ENCODE results near the gene CASTOR2. TPM values are rescaled to one million over a fixed set of nuclear protein-coding genes. Genes with fewer than 3 reads are reported as not detected.

CASTOR2 gene
- total RNA-seq, 1 donor from 2014 or later = 40.8 TPM

GRCh38 chr7:75010036-75010435, 45.5 kb downstream of the CASTOR2 start:
- no peak overlapping the region for H3K4me3 Mint-ChIP-seq

GRCh38 chr7:75017832-75018231, 53.3 kb downstream of the CASTOR2 start:
- peaks cover 7% of the 10 kb centered on the region for H3K4me1 Mint-ChIP-seq
- H3K27me3 Mint-ChIP-seq (ENCODE audit: low read depth) = no peaks in the 10 kb centered on the region
- no peaks in the 10 kb centered on the region for H3K9me3 Mint-ChIP-seq
- peaks cover 10% of the 10 kb centered on the region for H3K36me3 Mint-ChIP-seq
- no peak for DNase-seq (ENCODE audit: low spot score in 2 of 2, unreplicated experiment in 2 of 2)
- H3K4me3 Mint-ChIP-seq = no peak overlapping the region
- no peak overlapping the region for H3K27ac Mint-ChIP-seq
- no peak for TF ChIP-seq CTCF (IDR thresholded peaks at IDR 0.05; ENCODE audit: unreplicated experiment)

More at GRCh38 chr7:75010036-75010435, 45.5 kb downstream of the CASTOR2 start:
- Mint-ChIP-seq H3K4me1 (peaks cover 5% of the 10 kb centered on the region), H3K27me3 (ENCODE audit: low read depth) (no peaks in the 10 kb centered on the region), H3K9me3 (no peaks in the 10 kb centered on the region), H3K36me3 (peaks cover 21% of the 10 kb centered on the region), H3K27ac (no peak overlapping the region)
- no peak for DNase-seq (ENCODE audit: low spot score in 2 of 2, unreplicated experiment in 2 of 2)
- no peak for TF ChIP-seq CTCF (IDR thresholded peaks at IDR 0.05; ENCODE audit: unreplicated experiment)

- H3K9me3 Mint-ChIP-seq = no peaks in the 10 kb centered on the region
- no peak overlapping the region for H3K4me3 Mint-ChIP-seq
- H3K27ac Mint-ChIP-seq = no peak overlapping the region
- TF ChIP-seq CTCF (IDR thresholded peaks at IDR 0.05; ENCODE audit: unreplicated experiment) = no peak
- no peaks in the 10 kb centered on the region for H3K27me3 Mint-ChIP-seq (ENCODE audit: low read depth)
- peaks cover 10% of the 10 kb centered on the region for H3K36me3 Mint-ChIP-seq
- peaks cover 7% of the 10 kb centered on the region for H3K4me1 Mint-ChIP-seq
- no peak for DNase-seq (ENCODE audit: low spot score in 2 of 2, unreplicated experiment in 2 of 2)
These were observed 54.3 kb downstream of the CASTOR2 start for GRCh38 chr7:75018570-75019364.

GRCh38 chr7:75019800-75020199, 55.3 kb downstream of the CASTOR2 start:
- Mint-ChIP-seq H3K27me3 (ENCODE audit: low read depth) (no peaks in the 10 kb centered on the region), H3K4me1 (peaks cover 3% of the 10 kb centered on the region), H3K36me3 (peaks cover 13% of the 10 kb centered on the region), H3K27ac (no peak overlapping the region), H3K9me3 (no peaks in the 10 kb centered on the region), H3K4me3 (no peak overlapping the region)
- DNase-seq (ENCODE audit: low spot score in 2 of 2, unreplicated experiment in 2 of 2) = no peak
- no peak for TF ChIP-seq CTCF (IDR thresholded peaks at IDR 0.05; ENCODE audit: unreplicated experiment)

- H3K36me3 Mint-ChIP-seq = peaks cover 20% of the 10 kb centered on the region
- H3K4me3 Mint-ChIP-seq = no peak overlapping the region
- no peak overlapping the region for H3K27ac Mint-ChIP-seq
- no peaks in the 10 kb centered on the region for H3K9me3 Mint-ChIP-seq
- H3K27me3 Mint-ChIP-seq (ENCODE audit: low read depth) = no peaks in the 10 kb centered on the region
- no peak for TF ChIP-seq CTCF (IDR thresholded peaks at IDR 0.05; ENCODE audit: unreplicated experiment)
- no peak for DNase-seq (ENCODE audit: low spot score in 2 of 2, unreplicated experiment in 2 of 2)
- H3K4me1 Mint-ChIP-seq = no peaks in the 10 kb centered on the region
These were observed 60.4 kb downstream of the CASTOR2 start for GRCh38 chr7:75024922-75025321.
